Left kidney (tissue), 2 donors: ENCODE data around the gene CEP70. TPM values are rescaled to one million over a fixed set of nuclear protein-coding genes. Genes with fewer than 3 reads are reported as not detected.
"Not testable (repeated sequence)": the region's sequence is repeated elsewhere in the genome, so short reads cannot be mapped to it uniquely, and the experiment has no call there.

Experiments used
- DNase-seq: peaks from one replicate; pipeline ENCODE4 v3.0.0-alpha.2; 2013
- polyA plus RNA-seq: library from polyadenylated mRNA; unstranded; fragments of 120-200 nt; gene quantifications from one replicate; pipeline ENCODE4 v1.2.1, GENCODE V29; 2013; ENCODE audit not compliant: insufficient read length

Gene CEP70
- polyA plus RNA-seq, 1 donor = 50.3 TPM

- not testable (repeated sequence) for DNase-seq
Observed at GRCh38 chr3:138521445-138521844, 72.6 kb downstream of the CEP70 start.

DNA sequence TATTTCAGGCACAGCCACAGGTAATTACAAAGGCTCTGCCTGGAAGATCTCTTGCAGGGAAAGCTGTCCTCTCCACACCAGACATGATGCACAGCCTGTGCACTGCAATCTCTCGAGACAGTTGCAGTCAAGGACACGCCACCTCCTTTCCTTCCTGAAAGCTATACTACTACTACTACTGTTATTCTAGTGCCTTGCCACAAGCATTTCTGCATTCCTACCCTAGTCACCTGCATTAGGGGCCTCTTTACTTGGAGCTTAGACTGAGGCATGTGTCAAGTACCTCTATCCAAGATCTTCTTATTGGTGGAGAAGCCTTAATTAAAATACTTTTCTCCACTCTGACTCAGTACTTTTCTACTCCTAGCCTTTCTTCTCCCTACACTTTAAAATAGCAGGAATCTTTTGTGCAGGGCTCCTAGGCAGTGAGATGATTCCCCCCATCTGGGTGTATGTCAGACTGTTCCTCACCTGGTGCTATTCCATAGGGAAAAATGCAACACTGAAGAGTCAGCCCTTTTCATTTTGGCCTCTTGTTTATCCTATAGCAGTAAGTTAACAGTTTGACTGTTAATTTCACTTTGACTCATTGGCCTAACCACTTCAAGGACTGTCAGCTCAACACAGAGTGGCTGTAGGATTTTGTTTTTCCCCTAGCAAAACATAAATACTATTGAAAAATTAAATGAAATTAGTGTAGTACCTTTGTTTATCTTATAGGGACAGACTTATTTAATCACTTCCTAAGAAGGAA, 80.8 kb downstream of the CEP70 start:
- DNase-seq = no peak

- no peak for DNase-seq
Observed at GRCh38 chr3:138511945-138512344, 82.1 kb downstream of the CEP70 start.

DNA sequence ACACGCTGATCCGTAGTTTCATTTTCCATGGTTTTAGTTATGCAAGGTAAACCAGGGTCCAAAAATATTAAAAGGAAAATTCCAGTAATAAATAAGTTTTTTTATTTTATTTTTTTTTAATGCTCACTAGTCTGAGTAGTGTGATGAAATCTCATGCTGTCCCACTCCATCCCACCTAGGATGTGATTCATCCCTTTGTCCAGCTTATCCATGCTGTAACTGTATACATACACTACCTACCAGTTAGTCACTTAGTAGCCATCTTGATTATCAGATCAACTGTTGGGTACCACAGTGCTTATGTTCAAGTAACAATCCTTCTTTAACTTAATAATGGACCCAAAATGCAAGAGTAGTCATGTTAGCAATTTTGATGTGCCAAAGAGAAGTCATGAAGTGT, 84.5 kb downstream of the CEP70 start:
- DNase-seq = no peak

DNA sequence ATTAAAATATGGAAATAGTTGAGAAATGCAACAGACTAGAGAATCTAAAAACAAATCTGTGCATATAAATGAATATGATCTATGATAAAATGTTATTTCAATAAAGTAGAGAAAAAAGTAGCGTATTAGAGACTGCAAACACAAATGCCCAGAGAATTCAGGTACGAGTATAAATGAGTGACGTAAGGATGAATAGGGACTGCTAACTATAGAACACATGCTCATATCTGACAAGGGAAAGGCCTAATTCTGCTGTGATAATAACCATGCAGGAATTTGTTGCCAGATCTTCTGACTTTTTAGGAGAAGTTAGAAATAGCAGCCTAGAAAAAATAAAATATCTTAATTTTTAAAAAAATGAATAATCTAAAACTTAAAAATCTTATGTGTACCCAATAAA, 86.5 kb downstream of the CEP70 start:
- DNase-seq = no peak

GRCh38 chr3:138498991-138499390, 95.1 kb downstream of the CEP70 start:
- DNase-seq = no peak

GRCh38 chr3:138497851-138498250, 96.2 kb downstream of the CEP70 start:
- no peak for DNase-seq

DNA sequence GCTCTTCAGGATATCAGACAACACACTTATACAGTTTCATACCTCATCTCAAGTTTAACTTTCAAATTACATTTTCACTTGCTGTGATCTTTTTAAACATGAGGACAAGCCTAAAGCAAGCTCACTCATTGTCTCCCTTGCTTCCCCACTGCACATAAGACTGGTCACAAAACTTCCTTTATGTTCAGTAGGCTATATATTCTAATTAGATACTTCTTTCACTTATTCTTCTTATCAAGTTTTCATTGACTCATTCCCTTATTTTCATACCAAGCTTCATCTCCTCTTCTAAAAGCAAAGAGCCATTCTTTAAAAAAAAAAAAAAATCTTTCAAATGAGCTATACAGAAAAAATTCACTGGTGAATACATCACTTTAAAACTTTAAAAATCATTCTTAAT, 97.0 kb downstream of the CEP70 start:
- DNase-seq = no peak

DNA sequence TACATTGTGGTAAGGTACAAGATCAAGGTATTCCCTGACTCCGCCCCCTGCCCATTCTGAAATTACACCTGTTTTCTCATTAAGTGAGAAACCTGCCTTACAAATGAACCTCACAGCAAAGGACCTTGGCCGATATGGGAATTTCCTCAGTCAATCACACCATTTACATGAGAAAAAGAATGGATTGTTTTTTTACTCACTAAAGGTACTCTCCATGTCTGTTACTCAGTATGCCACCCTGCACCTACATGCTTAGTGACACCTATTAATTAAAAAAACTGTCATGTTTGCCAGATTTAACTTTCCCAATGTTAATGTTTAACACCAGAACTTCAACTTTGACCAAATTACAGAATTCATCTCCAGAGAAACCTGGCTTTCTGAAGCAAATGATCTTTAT, 97.6 kb downstream of the CEP70 start:
- DNase-seq = no peak

DNA sequence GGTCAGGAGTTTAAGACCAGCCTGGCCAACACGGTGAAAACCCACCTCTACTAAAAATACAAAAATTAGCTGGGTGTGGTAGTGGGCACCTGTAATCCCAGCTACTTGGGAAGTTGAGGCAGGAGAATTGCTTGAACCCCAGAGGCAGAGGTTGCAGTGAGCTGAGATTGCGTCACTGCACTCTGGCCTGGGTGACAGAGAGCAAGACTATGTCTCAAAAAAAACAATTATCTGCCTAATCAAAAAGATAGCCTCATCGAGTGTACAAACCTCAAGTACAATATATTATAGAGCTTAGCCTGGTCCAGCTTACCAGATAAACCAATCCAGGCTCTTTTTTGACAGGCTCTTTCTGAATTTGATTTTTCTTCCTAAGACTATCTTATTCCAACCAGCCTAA, 98.4 kb downstream of the CEP70 start:
- DNase-seq = not testable (repeated sequence)

GRCh38 chr3:138494607-138494929, 99.5 kb downstream of the CEP70 start:
- no peak for DNase-seq

DNA sequence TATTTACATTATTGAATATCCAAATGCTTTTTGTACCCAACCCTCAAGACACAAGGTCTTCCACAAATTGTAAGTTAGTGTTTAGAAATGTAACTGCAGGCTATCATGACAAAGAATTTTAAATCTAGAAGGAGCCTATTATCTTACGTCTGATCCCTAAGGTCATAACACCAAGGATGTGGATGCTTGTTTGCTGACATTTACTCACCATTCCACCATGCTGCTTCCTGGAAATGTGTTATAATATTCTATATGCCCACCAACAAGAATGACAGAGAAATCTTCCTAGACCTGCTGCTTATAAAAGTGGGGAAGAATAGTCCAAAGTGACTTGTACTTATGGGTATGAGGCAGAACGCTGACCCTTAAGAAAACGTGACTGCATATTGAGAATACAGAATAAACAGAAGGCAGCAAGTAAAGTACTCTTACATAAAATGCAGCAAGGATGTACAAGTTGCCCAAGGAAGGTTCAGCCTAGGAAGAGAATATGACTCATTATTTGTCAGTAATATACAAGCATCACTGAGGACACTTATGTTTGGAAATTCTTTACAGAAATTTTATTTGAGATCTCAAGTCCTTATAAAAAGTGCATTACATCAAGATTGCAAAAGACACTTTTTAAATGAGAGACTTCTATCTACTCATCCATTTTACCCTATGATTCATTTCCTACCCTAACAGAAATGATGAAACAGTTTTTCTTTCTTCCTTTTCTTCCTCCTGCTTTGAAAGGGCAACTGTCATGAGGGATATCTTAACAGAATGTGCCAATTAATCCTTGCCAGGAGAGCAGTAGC, 100.1 kb downstream of the CEP70 start:
- no peak for DNase-seq

DNA sequence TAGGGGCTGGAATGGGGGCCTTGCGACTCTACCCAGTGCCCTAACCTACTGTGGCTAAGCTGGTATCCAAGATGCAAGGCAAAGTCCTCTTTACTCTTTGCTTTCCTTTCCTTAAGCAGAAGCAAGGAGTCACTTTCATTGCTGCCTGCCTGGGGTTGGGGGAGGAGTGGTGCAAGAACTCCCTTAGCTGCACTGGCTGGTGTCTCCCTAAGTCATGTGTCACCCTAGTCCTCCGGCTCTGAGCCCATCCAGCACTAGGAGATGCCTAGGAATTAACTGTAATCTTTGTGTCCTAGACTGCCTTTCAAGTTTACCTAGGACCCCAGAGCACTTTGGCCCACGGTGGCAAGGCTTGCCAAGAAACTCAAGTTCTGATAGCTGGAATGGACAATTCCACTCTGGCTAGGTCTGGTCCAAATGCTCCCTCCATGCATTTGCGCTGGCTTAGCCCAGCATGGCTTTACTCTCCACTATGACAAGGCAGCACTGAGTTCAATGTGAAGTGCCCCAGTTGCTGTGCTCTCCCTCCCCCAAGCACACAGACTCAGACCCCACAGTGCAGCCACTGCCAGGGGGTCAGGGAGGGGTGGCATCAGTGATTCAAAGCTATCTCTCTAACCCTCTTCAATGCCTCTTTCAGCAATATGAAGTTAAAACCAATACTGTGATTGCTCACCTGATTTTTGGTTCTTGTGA, 100.9 kb downstream of the CEP70 start:
- DNase-seq = no peak

GRCh38 chr3:138491971-138492370, 102.1 kb downstream of the CEP70 start:
- DNase-seq = no peak

DNA sequence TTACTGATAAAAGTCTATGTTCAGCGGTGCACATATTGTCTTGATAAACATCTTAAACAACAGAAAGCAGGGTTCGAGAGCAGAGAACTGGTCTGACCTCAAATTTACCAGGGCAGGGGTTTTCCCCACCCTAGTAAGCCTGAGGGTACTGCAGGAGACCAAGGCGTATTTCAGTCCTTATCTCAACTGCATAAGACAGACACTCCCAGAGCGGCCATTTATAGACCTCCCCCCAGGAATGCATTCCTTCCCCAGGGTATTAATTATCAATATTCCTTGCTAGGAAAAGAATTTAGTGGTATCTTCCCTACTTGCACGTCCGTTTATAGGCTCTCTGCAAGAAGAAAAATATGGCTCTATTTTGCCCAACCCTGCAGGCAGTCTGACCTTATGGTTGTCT, 107.5 kb downstream of the CEP70 start:
- DNase-seq = not testable (repeated sequence)

DNA sequence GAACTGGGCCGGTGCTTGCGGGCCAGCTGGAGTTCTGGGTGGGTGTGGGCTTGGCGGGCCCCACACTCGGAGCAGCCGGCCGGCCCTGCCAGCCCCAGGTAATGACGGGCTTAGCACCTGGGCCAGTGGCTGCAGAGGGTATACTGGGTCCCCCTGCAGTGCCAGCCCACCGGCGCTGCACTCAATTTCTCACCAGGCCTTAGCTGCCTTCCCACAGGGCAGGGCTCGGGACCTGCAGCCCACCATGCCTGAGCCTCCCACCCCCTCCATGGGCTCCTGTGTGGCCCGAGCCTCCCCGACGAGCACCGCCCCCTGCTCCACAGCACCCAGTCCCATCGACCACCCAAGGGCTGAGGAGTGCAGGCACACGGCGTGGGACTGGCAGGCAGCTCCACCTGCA, 109.4 kb downstream of the CEP70 start:
- not testable (repeated sequence) for DNase-seq

DNA sequence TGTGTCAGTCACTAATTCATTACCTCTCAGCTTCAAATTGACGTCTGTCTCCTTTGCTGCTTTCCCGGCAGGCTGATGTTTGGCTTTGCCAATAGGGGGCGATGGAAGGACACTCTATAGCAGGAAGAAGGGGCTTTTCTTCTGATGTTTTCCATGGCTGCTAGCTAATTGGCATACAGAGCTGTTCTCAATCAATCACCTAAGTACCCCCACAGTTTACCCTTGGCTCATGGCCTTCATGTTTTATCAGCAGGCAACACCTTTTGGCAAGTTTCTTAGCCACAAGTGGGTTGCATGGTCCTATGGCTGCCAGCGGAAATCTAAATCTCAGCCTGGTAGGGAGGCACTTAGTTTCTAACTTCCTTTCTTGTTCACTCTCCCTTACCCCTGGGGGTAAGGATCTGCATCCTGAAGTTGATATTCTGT, 114.6 kb downstream of the CEP70 start:
- DNase-seq = peak; percentile 24

GRCh38 chr3:138477801-138478200, 116.3 kb downstream of the CEP70 start:
- DNase-seq = no peak

GRCh38 chr3:138477120-138477519, 116.9 kb downstream of the CEP70 start:
- no peak for DNase-seq

DNA sequence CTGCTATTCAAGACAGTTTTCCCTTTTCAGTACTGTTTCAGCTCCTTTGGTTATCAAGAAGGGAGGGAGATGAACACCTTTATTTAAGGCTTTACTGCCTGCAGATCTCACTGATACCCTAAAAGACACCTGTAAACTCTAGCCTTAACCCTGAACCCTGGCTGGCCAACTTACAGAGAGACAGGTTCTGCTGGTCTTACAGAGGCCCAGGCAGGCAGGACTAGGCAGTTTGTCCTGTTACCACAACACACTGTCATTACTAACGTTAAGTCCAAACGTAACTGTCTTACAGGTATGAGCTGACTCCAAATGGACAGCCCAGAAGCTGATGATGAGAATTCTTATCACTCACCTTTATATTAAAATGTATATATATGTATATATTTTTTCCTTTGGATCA, 117.5 kb downstream of the CEP70 start:
- DNase-seq = no peak

DNA sequence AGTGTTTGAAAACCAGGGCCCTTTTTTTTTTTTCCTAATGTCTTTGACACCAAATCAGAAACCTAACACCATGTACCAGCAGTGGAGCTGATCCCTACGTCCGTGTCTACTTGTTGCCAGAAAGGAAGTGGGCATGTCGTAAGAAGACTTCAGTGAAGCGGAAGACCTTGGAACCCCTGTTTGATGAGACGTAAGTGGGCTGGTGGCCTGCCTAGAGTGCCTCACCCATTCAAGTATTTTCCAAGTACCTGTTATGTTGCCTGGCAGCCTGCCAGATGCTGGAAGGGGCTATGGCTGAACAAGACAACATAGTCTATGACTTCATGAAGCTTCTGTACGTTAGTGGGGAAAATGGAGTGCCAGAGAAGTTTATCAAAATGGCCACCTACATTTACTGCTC, 119.9 kb downstream of the CEP70 start:
- DNase-seq = no peak

- no peak for DNase-seq
Observed at GRCh38 chr3:138473391-138473790, 120.7 kb downstream of the CEP70 start.
